ENCODE results near the gene ABL2. TPM values are rescaled to one million over a fixed set of nuclear protein-coding genes. Genes with fewer than 3 reads are reported as not detected.
"Not testable (repeated sequence)": the region's sequence is repeated elsewhere in the genome, so short reads cannot be mapped to it uniquely, and the experiment has no call there.

The ABL2 gene
- total RNA-seq, 2 donors from 2014 or later = 9.2 to 9.4 TPM

GRCh38 chr1:179230251-179230650 lies 774 bp upstream of the ABL2 start:
- DNase-seq (ENCODE audit: low spot score in 2 of 2) (no peak), ATAC-seq (peak; percentile 49 to 69)
- Mint-ChIP-seq H3K36me3 (peaks cover 0 to 5% of the 10 kb centered on the region in 2 donors), H3K27ac (peak overlapping the region; percentile 92 to 95), H3K9me3 (no peaks in the 10 kb centered on the region)

- peaks cover 0 to 5% of the 10 kb centered on the region in 2 donors for H3K36me3 Mint-ChIP-seq
- H3K9me3 Mint-ChIP-seq = no peaks in the 10 kb centered on the region
- DNase-seq (ENCODE audit: low spot score in 2 of 2) (peak; percentile 23 to 63), ATAC-seq (peak; percentile 31 to 42)
- H3K27ac Mint-ChIP-seq = peak overlapping the region; percentile 92 to 93
Observed at GRCh38 chr1:179228783-179229213, 679 bp downstream of the ABL2 start.

GRCh38 chr1:179226738-179227137 lies 2.7 kb downstream of the ABL2 start:
- no peak for ATAC-seq
- no peaks in the 10 kb centered on the region for H3K9me3 Mint-ChIP-seq
- no peak for DNase-seq (ENCODE audit: low spot score in 2 of 2)
- peaks cover 0 to 5% of the 10 kb centered on the region in 2 donors for H3K36me3 Mint-ChIP-seq
- H3K27ac Mint-ChIP-seq = no peak overlapping the region

- not testable (repeated sequence) for DNase-seq (ENCODE audit: low spot score in 2 of 2); H3K9me3 Mint-ChIP-seq; H3K36me3 Mint-ChIP-seq; H3K27ac Mint-ChIP-seq; ATAC-seq
Observed at GRCh38 chr1:179224466-179224865, 5.0 kb downstream of the ABL2 start.

GRCh38 chr1:179221121-179221520 lies 8.4 kb downstream of the ABL2 start:
- not testable (repeated sequence) for ATAC-seq; H3K27ac Mint-ChIP-seq; H3K9me3 Mint-ChIP-seq; DNase-seq (ENCODE audit: low spot score in 2 of 2)
- H3K36me3 Mint-ChIP-seq = peaks cover 0 to 12% of the 10 kb centered on the region in 2 donors

GRCh38 chr1:179217943-179218507 lies 11.5 kb downstream of the ABL2 start:
- Mint-ChIP-seq H3K9me3 (no peaks in the 10 kb centered on the region), H3K36me3 (peaks cover 0 to 11% of the 10 kb centered on the region in 2 donors), H3K27ac (peak overlapping the region; percentile 44 to 79)
- ATAC-seq (no peak), DNase-seq (ENCODE audit: low spot score in 2 of 2) (no peak)

- not testable (repeated sequence) for DNase-seq (ENCODE audit: low spot score in 2 of 2); H3K27ac Mint-ChIP-seq; ATAC-seq; H3K9me3 Mint-ChIP-seq
- peaks cover 0 to 13% of the 10 kb centered on the region in 2 donors for H3K36me3 Mint-ChIP-seq
Observed at GRCh38 chr1:179213317-179213716, 16.2 kb downstream of the ABL2 start.

- no peak for ATAC-seq
- Mint-ChIP-seq H3K36me3 (peaks cover 0 to 8% of the 10 kb centered on the region in 2 donors), H3K9me3 (peaks cover 4 to 5% of the 10 kb centered on the region in 2 donors), H3K27ac (no peak overlapping the region)
- DNase-seq (ENCODE audit: low spot score in 2 of 2) = no peak
Observed at GRCh38 chr1:179208681-179209477, 20.6 kb downstream of the ABL2 start.

GRCh38 chr1:179206812-179207211 lies 22.7 kb downstream of the ABL2 start:
- H3K9me3 Mint-ChIP-seq = peaks cover 2 to 4% of the 10 kb centered on the region in 2 donors
- ATAC-seq (no peak), DNase-seq (ENCODE audit: low spot score in 2 of 2) (no peak)
- peaks cover 0 to 3% of the 10 kb centered on the region in 2 donors for H3K36me3 Mint-ChIP-seq
- no peak overlapping the region for H3K27ac Mint-ChIP-seq

- DNase-seq (ENCODE audit: low spot score in 2 of 2) (no peak), ATAC-seq (peak; percentile 57 to 75)
- Mint-ChIP-seq H3K36me3 (no peaks in the 10 kb centered on the region), H3K27ac (peak overlapping the region; percentile 84 to 86), H3K9me3 (peaks cover 0 to 4% of the 10 kb centered on the region in 2 donors)
Observed at GRCh38 chr1:179205284-179205683, 24.2 kb downstream of the ABL2 start.

GRCh38 chr1:179202161-179202560 lies 27.3 kb downstream of the ABL2 start:
- Mint-ChIP-seq H3K9me3 (peaks cover 0 to 4% of the 10 kb centered on the region in 2 donors), H3K27ac (no peak overlapping the region), H3K36me3 (no peaks in the 10 kb centered on the region)
- DNase-seq (ENCODE audit: low spot score in 2 of 2) (no peak), ATAC-seq (no peak)

GRCh38 chr1:179200586-179200985 lies 28.9 kb downstream of the ABL2 start:
- Mint-ChIP-seq H3K36me3 (no peaks in the 10 kb centered on the region), H3K27ac (no peak overlapping the region), H3K9me3 (peaks cover 0 to 4% of the 10 kb centered on the region in 2 donors)
- DNase-seq (ENCODE audit: low spot score in 2 of 2) (no peak), ATAC-seq (no peak)

- Mint-ChIP-seq H3K9me3 (no peaks in the 10 kb centered on the region), H3K27ac (no peak overlapping the region)
- no peak for ATAC-seq
Observed at GRCh38 chr1:179197690-179198297, 31.7 kb downstream of the ABL2 start.

GRCh38 chr1:179195857-179196256 lies 33.6 kb downstream of the ABL2 start:
- ATAC-seq, H3K27ac Mint-ChIP-seq, H3K36me3 Mint-ChIP-seq: not testable (repeated sequence)

More at GRCh38 chr1:179197690-179198297, 31.7 kb downstream of the ABL2 start:
- H3K36me3 Mint-ChIP-seq = no peaks in the 10 kb centered on the region
- DNase-seq (ENCODE audit: low spot score in 2 of 2) = no peak

GRCh38 chr1:179195376-179195775 lies 34.1 kb downstream of the ABL2 start:
- Mint-ChIP-seq H3K9me3 (no peaks in the 10 kb centered on the region), H3K36me3 (no peaks in the 10 kb centered on the region), H3K27ac (no peak overlapping the region)
- ATAC-seq = no peak
- no peak for DNase-seq (ENCODE audit: low spot score in 2 of 2)

More at GRCh38 chr1:179195857-179196256, 33.6 kb downstream of the ABL2 start:
- not testable (repeated sequence) for H3K9me3 Mint-ChIP-seq; DNase-seq (ENCODE audit: low spot score in 2 of 2)

- Mint-ChIP-seq H3K9me3 (no peaks in the 10 kb centered on the region), H3K27ac (no peak overlapping the region), H3K36me3 (no peaks in the 10 kb centered on the region)
- DNase-seq (ENCODE audit: low spot score in 2 of 2) (no peak), ATAC-seq (no peak)
Observed at GRCh38 chr1:179194068-179194537, 35.4 kb downstream of the ABL2 start.

- peak in 1 of 2 donors; percentile 18 for ATAC-seq
- DNase-seq (ENCODE audit: low spot score in 2 of 2) = no peak
- H3K27ac Mint-ChIP-seq = no peak overlapping the region
Observed at GRCh38 chr1:179190861-179191260, 38.6 kb downstream of the ABL2 start.

More at GRCh38 chr1:179190861-179191260, 38.6 kb downstream of the ABL2 start:
- Mint-ChIP-seq H3K9me3 (no peaks in the 10 kb centered on the region), H3K36me3 (no peaks in the 10 kb centered on the region)

All from activated naive CD4-positive, alpha-beta T cell treated with anti-CD3 and anti-CD28 coated beads, Interleukin-2, amount 50 U/mL, for 72 hours (primary cell).